Kidney capillary endothelial cell (primary cell): ENCODE data around the gene GRM2.

Experiments used
- DNase-seq: peaks from one replicate; pipeline ENCODE4 v3.0.0-alpha.2; 2018; ENCODE audit warnings: low spot score

Gene GRM2

DNA sequence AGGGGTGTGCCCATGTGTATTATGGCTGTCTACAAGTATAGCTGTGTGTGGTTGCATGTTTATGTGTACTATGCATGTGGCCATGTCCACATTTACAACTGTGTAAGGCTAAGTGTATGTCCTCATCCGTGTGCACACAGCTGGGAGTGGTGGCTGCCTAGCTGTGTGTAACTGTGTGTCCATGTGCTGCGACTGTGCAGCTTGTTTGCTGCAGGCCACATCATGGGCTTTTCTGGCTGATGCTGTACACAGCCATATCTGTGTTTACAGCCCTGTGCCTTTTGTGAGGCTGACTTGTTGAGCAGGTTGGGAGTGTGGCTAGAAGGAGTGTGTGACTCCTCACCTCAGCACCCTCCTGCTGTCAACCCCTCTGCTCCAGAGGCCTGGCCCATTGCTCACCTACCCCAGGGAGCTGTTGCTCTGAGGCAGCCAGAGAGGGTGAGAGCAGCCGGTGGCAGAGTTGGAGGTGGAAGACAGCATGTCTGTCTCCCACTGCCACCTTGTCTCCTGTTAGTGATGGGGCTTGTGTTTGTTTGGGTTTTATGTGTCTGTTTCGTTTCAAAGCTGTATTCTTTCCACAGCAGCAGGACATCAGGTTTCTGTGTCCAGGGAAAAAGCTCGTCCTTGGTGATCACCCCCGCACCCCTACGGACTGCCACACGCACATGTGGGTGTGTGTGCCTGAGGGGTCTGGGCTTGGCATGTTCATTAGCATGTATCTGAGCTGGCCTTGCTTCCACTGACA is 1.4 kb upstream of the GRM2 start:
- DNase-seq, result no peak

DNA sequence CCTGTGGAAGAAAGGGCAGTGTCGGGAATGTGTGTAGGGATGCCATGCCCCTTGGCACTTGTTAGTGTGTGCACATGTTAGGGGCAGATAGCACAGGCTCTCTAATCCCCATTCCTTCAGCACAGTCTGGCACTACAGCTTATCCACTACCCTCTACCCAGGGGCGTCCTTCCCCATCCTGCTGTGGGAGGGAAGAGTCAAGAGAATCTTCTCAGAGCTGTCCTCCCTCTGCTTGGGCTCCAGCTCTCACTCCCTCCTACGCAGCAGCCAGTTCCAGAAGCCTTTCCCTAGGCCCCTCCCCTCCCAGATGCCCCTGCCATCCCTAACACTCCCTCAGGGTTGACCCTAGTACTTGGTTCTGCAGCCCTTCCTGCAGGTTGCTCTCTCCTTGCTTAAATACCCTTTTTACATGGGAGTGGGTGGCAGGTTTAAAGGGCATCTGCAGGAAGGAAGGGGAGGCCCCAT is 815 bp upstream of the GRM2 start:
- no peak for DNase-seq

DNA sequence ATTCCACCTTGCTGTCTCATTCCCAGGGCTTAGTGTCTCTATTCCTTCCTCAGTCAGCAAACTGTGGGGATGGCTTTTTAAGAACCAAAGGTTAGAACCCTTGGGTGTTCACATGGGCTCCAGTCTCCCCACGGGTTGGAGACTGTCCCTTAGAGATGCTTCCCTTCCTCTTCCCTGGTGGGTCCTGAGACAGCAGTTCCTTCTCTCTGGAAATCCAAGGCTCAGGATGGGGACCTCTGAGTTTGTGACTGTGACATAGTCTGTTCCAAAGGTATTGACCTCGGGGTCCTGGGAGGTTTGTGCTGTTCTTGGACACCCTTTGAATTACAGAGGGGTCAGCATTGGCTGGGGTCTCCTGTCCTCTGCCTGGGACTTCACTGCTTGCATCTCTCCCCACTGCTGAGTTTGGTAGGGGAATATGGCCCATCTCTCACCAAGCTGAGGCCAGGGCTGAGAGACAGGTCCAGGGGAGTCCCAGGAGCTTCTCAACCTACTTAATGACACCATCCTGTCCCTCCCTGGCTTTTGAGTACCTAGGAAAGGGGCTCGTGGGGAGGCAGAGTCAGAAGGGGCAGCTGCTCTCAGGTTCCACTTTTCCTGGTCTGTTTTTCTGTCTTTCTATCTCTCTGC is 1.5 kb downstream of the GRM2 start:
- DNase-seq, result no peak

DNA sequence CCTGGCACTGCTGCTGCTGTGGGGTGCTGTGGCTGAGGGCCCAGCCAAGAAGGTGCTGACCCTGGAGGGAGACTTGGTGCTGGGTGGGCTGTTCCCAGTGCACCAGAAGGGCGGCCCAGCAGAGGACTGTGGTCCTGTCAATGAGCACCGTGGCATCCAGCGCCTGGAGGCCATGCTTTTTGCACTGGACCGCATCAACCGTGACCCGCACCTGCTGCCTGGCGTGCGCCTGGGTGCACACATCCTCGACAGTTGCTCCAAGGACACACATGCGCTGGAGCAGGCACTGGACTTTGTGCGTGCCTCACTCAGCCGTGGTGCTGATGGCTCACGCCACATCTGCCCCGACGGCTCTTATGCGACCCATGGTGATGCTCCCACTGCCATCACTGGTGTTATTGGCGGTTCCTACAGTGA is 2.1 kb downstream of the GRM2 start:
- DNase-seq, result no peak

DNA sequence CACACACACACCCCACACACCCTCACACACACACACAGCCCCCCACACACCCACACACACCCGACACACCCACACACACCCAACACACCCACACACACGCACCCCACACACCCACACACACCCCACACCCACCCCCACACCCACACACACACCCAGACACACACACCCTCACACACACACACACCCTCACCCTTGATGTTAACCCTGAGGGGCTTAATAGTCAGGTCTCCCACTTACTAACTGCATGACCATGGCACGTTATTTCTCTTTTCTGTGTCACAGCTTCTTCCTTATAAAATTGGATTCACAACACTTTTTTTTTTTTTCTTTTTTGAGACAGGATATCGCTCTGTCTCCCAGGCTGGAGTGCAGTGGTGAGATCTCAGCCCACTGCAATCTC is 2.8 kb downstream of the GRM2 start:
- no peak for DNase-seq

DNA sequence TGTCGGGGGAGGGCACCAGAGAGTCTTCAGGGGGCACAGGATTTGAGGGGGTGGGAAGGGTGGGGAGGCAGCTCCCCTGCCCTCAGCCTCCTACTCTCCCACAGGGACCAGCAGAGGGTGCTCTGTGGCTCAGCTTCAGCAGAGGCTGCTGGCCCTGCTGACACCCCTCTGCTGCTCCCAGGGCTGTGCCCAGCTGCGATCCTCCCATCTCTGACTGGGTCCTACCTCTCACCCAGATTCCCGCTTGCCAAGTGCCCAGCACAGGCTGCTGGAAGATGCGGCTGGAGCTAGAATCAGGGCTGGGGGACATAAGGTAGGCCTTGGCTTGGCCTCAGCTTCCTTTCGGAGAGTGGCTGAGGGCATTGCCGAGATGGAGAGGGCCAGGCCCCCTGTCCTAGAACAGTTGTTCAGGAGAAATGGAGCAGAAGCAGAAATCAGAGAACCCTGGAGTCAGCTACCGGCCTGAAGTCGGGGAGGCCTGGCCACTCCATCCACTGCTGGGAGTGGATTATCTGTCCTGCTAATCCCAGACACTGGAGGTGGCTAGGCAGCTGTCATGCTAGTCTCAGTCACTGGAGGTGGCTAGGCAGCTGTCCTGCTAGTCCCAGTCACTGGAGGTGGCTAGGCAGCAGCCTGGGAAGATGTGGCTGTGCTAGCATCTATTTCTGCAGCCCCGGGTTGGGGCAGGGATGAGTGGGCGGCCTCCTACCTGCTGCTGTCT is 3.9 kb downstream of the GRM2 start:
- DNase-seq, result no peak

DNA sequence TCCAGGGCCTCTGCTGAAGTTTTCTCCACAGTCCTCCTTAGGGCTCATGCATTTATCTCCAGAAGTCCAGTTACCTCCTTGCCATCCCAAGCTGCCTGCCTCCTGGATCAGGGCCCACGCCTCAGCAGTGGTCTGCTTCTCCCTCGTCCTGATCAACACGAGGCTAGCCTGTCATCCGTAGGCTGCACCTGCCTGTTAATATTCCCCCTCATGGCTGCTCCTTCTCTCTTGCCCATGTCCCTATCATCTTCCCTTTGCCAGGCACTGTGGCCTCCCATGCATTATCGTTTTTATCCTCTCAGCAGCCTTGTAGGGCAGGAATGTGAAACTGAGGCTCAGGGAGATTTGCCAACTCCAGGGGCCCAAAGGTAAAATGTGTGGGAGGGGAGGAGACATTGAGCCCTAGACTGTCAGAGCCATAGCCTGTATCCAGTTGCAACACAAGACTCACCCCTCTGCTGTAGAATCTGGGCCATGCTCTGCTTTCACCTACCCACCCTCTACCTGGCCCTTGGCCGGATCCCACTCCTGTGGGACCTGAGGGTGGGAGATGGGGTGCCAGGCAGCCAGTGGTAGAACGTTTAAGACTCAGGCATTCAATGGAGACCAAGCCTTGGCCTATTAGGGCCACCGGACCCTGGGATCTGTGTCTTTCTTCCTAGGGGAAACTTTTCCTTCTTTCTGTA is 4.6 kb downstream of the GRM2 start:
- DNase-seq, result no peak

DNA sequence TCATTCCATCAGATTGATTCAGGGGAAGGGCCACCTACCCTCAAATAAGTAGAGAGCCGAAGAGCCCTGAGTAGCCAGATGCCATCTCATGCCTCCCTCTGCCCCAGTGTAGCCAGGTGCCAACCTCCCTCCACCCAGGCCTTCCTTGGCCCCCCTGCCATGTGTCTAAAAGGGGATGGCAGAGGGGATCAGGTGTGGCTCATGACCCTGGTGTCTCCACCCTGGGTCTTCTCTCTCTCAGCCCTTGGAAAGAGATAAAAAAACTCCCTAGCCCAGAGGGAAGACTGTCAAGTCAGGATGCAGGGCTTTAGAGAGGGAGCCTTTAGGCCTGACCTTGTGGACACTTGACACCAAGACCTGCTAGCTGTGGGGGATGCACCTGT is 5.2 kb downstream of the GRM2 start:
- no peak for DNase-seq

DNA sequence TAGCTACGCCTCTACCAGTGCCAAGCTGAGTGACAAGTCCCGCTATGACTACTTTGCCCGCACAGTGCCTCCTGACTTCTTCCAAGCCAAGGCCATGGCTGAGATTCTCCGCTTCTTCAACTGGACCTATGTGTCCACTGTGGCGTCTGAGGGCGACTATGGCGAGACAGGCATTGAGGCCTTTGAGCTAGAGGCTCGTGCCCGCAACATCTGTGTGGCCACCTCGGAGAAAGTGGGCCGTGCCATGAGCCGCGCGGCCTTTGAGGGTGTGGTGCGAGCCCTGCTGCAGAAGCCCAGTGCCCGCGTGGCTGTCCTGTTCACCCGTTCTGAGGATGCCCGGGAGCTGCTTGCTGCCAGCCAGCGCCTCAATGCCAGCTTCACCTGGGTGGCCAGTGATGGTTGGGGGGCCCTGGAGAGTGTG is 5.7 kb downstream of the GRM2 start:
- no peak for DNase-seq

DNA sequence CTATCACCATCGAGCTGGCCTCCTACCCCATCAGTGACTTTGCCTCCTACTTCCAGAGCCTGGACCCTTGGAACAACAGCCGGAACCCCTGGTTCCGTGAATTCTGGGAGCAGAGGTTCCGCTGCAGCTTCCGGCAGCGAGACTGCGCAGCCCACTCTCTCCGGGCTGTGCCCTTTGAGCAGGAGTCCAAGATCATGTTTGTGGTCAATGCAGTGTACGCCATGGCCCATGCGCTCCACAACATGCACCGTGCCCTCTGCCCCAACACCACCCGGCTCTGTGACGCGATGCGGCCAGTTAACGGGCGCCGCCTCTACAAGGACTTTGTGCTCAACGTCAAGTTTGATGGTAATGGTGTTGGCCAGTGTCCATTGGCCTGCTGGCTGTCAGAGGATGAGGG is 6.1 kb downstream of the GRM2 start:
- no peak for DNase-seq

DNA sequence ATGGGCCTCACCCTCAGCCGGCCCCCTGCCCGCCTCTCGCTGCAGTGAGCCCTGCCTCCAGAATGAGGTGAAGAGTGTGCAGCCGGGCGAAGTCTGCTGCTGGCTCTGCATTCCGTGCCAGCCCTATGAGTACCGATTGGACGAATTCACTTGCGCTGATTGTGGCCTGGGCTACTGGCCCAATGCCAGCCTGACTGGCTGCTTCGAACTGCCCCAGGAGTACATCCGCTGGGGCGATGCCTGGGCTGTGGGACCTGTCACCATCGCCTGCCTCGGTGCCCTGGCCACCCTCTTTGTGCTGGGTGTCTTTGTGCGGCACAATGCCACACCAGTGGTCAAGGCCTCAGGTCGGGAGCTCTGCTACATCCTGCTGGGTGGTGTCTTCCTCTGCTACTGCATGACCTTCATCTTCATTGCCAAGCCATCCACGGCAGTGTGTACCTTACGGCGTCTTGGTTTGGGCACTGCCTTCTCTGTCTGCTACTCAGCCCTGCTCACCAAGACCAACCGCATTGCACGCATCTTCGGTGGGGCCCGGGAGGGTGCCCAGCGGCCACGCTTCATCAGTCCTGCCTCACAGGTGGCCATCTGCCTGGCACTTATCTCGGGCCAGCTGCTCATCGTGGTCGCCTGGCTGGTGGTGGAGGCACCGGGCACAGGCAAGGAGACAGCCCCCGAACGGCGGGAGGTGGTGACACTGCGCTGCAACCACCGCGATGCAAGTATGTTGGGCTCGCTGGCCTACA is 8.5 kb downstream of the GRM2 start:
- no peak for DNase-seq

DNA sequence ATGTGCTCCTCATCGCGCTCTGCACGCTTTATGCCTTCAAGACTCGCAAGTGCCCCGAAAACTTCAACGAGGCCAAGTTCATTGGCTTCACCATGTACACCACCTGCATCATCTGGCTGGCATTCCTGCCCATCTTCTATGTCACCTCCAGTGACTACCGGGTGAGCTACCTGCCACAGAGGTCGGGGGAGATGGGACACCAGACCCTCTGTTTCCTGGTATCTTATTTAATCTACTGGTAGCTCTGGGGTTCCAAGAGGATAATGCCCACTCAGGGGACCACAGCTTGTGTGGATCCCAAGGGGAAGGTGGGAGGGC is 9.1 kb downstream of the GRM2 start:
- no peak for DNase-seq

DNA sequence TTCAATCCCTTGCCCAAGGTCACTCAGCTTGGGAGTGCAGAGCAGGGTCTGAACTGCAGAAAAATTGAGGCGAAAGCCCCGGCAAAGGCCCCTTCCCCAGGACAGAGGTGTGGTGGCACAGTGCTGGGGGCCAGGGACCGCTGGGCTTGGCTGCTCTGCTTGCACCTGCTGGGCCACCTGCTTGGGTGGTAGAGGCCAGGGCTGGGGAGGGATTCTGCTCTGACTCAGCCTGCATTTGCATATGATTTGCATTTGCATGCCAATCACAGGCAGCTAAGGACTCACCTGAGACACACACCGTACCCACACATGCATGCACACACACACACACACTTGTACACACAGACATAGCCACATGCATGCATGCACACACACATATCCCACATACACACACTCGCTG is 9.9 kb downstream of the GRM2 start:
- DNase-seq, result no peak

DNA sequence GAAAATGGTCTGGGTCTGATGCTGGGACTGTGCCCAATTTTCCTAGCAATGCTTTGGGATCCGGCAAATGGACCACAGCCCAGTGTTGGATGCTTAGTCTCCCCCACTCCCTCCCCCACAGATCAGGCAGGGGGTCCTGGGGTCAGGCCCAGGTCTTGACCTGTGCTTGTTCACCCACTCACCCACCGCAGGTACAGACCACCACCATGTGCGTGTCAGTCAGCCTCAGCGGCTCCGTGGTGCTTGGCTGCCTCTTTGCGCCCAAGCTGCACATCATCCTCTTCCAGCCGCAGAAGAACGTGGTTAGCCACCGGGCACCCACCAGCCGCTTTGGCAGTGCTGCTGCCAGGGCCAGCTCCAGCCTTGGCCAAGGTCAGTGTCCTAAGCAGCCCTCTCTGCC is 10.6 kb downstream of the GRM2 start:
- DNase-seq, result no peak

DNA sequence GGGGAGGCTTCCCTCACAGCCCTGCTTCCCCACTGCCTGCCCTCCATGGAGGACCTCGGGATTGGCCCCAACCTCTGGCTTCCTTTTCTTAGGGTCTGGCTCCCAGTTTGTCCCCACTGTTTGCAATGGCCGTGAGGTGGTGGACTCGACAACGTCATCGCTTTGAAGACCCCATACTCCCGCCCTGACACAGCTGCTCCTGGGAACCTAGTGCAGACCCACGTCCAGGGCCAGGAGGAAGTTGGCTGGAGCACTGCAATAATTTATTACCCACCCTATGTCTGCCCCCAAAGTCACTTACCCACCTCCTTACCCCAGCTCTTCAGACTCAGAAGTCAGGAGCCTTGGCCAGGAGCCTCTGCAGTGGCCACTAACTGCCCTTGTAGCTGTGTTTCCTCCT is 11.1 kb downstream of the GRM2 start:
- DNase-seq, result no peak

DNA sequence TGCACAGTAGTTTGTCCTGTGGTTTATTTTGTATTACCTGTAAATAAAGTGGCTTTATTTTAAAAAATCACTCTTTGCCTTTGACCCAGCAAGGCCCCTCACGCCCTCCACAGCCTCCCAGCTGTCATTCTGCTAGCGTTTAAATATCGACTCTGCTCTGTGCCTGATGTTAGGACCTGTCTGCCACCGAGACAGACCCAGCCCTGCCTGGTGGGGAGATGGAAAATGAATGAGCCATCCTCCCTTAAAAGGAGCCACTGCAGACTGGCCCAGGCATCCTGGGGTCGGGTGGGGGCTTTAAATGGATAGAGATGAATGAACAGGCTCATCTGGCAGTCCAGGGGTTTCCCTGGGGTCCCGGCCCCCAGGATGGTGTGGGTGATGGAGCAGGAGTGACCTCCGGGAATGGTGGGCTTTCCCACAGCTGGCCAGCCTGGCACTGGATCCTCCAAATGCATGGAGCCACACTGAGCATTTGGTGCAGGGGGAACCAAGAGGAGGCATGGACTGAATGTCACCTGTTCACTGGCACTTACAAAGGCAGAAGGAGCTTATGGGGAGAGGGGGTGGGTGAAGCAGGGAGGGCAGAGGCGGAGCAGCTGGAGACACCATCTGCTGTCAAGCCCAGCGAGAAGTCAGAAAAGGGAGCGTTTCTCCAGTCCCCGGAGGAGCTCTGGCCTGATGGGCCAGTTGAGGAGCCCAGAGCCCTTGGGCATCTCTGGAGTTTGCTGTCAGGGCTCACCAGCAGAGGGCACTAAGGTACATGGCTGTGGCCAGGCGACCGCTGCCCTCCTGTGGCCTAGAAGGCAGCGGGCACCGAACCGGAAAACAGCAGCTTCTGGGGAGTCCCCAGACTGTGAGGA is 11.9 kb downstream of the GRM2 start:
- peak; percentile 68 for DNase-seq

DNA sequence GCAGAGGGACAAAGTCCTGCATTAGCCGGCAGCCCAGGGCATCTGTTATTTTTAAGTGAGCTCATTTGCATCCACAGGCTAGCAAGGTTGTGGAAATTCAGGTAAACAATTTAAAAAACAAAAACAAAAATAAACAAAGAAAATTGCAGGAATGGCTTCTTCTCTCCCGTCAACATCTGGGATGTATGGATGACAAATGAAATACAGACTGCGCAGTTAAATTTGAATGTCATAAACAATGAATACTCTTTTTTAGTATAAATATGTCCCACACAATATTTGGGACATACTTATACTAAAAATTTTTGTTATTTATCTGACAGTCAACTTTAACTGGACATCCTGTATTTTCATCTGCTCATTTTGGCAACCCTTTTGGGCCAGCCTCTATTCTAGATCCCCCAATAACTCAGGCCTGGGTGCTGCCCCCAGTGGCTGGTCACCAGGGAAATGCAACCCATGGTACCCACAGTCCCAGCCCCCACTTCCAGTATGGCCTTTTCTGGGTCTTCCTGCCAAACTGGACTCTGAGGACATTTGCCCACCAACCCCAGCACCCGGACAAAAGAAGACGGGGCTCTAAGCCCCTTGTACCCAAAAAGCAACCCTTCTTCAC is 12.7 kb downstream of the GRM2 start:
- no peak for DNase-seq

DNA sequence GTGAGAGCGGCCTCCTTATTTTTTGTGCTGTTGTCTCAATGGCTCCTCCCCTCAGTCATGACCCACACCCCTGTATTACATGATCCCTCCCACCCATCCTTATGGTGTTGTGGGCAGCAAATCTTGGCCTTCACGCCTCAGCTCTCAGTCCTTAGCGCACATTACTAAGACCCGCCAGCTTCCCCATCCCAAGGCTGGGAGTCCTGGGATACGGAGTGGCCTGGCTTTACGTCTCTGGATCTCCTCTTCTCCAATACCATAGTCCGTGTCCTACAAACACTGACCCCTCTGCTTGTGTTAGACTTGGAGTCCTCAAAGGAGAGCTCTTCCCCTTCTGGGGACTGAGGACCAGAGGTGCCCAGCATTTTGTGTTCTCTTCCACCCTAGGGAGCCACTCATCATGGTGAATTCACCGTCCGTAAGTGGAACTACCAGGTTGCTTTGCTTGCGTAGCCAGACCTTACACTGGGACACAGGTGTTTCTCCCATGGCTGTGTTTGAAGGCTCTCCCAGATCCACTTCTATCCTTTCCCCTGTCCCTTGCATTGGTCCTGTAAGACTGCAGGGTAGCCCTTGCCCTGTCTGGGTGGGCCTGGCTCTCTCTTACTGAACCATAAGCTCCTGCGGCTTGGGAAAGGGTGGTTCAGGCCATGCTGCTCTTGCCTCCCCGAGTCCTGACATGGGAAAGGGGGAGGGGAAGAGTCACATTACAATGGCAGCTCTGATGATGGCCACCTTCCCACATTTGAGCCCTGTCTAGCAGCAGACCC is 13.6 kb downstream of the GRM2 start:
- DNase-seq, result no peak

DNA sequence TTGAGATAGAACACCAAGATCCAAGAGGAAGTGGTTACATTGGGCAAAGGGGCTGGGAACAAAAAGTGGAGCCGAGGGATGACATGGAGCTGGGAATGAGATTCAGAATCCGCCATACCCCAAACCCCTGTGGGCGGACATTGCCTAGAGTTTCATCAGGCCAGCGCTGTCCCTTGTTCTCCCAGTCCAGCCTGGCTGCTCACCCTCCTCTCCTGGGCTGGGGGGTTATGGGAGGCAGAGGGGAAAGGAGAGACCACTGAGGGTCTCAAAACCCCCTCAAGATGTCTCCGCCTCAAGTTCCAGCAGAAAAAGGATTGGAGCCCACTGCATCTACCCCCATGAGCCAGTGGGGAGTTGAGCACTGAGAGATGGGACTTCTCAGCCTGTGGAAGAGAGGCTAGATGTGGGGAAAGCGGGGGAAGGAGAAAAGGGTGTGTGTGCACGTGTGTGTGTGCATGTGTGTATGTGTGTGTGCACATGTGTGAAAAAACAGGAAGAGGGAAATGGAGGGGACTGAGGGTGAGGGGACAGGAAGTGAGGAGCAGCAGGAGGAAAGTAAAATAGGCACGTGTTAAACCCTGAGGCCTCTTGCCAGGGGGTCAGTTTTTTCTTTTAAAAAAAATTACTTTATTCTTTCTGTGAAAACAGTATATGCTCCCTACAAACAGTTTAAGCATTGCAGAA is 14.3 kb downstream of the GRM2 start:
- no peak for DNase-seq
